ENCODE results near the gene BCL2.
"Not testable (repeated sequence)": the region's sequence is repeated elsewhere in the genome, so short reads cannot be mapped to it uniquely, and the experiment has no call there.

BCL2 gene

GRCh38 chr18:63234432-63234831, 85.1 kb downstream of the BCL2 start:
- no peak for DNase-seq (ENCODE audit: low spot score)

GRCh38 chr18:63233334-63233733, 86.2 kb downstream of the BCL2 start:
- no peak for DNase-seq (ENCODE audit: low spot score)

- DNase-seq (ENCODE audit: low spot score) = no peak
These were observed 86.7 kb downstream of the BCL2 start for GRCh38 chr18:63232826-63233225.

- DNase-seq (ENCODE audit: low spot score) = no peak
These were observed 89.6 kb downstream of the BCL2 start for GRCh38 chr18:63229971-63230370.

GRCh38 chr18:63225434-63225833, 94.1 kb downstream of the BCL2 start:
- DNase-seq (ENCODE audit: low spot score) = no peak

GRCh38 chr18:63224630-63225029, 94.9 kb downstream of the BCL2 start:
- no peak for DNase-seq (ENCODE audit: low spot score)

GRCh38 chr18:63223837-63224236, 95.7 kb downstream of the BCL2 start:
- DNase-seq (ENCODE audit: low spot score) = no peak

- no peak for DNase-seq (ENCODE audit: low spot score)
These were observed 98.7 kb downstream of the BCL2 start for GRCh38 chr18:63220903-63221302.

GRCh38 chr18:63218472-63218871, 101.1 kb downstream of the BCL2 start:
- no peak for DNase-seq (ENCODE audit: low spot score)

- DNase-seq (ENCODE audit: low spot score) = no peak
These were observed 102.9 kb downstream of the BCL2 start for GRCh38 chr18:63216516-63217311.

- DNase-seq (ENCODE audit: low spot score) = no peak
These were observed 105.5 kb downstream of the BCL2 start for GRCh38 chr18:63213936-63214671.

- no peak for DNase-seq (ENCODE audit: low spot score)
These were observed 106.2 kb downstream of the BCL2 start for GRCh38 chr18:63213331-63213900.

GRCh38 chr18:63210521-63210920, 109.0 kb downstream of the BCL2 start:
- no peak for DNase-seq (ENCODE audit: low spot score)

- no peak for DNase-seq (ENCODE audit: low spot score)
These were observed 110.9 kb downstream of the BCL2 start for GRCh38 chr18:63208676-63209075.

- no peak for DNase-seq (ENCODE audit: low spot score)
These were observed 111.7 kb downstream of the BCL2 start for GRCh38 chr18:63207835-63208234.

- DNase-seq (ENCODE audit: low spot score) = no peak
These were observed 112.3 kb downstream of the BCL2 start for GRCh38 chr18:63207143-63207790.

GRCh38 chr18:63206433-63207142, 113.0 kb downstream of the BCL2 start:
- DNase-seq (ENCODE audit: low spot score) = no peak

- no peak for DNase-seq (ENCODE audit: low spot score)
These were observed 113.7 kb downstream of the BCL2 start for GRCh38 chr18:63205791-63206252.

GRCh38 chr18:63203497-63203896, 116.1 kb downstream of the BCL2 start:
- no peak for DNase-seq (ENCODE audit: low spot score)

- no peak for DNase-seq (ENCODE audit: low spot score)
These were observed 116.7 kb downstream of the BCL2 start for GRCh38 chr18:63202828-63203227.

- not testable (repeated sequence) for DNase-seq (ENCODE audit: low spot score)
These were observed 118.1 kb downstream of the BCL2 start for GRCh38 chr18:63201456-63201855.

- DNase-seq (ENCODE audit: low spot score) = no peak
These were observed 119.8 kb downstream of the BCL2 start for GRCh38 chr18:63199743-63200241.
